GM23338 (cell line): ENCODE data around the gene PDE4B. TPM values are rescaled to one million over a fixed set of nuclear protein-coding genes. Genes with fewer than 3 reads are reported as not detected.

Experiments
- ATAC-seq: fragments of 200-7000 bp; cut with Tn5 transposase; 3 replicates; pipeline ENCODE4 v1.9.1; 2020
- DNase-seq: peaks from one replicate; pipeline ENCODE4 v3.0.0-alpha.2; 2015; ENCODE audit warnings: low spot score
- H2AFZ ChIP-seq: fragments of 200-600 bp; sonication (generic); 2 replicates; pipeline ENCODE4 v1.8.0; 2016; ENCODE audit warnings: antibody characterized with exemption, mild to moderate bottlenecking, moderate library complexity
- H3F3A ChIP-seq: fragments of 200-600 bp; sonication (generic); replicated peaks from 2 replicates; pipeline ENCODE4 v1.8.0; 2017; ENCODE audit warnings: antibody characterized with exemption, mixed run types, low read depth
- H3K27ac ChIP-seq: fragments of 200-600 bp; sonication (generic); 2 replicates; pipeline ENCODE4 v1.6.1; 2016; ENCODE audit warnings: low read depth
- H3K27me3 ChIP-seq: fragments of 200-600 bp; sonication (generic); 2 replicates; pipeline ENCODE4 v1.8.0; 2016; ENCODE audit warnings: mild to moderate bottlenecking, mixed run types, moderate library complexity; ENCODE audit not compliant: insufficient read depth
- H3K36me3 ChIP-seq: fragments of 200-600 bp; sonication (generic); 2 replicates; pipeline ENCODE4 v1.8.0; 2016; ENCODE audit warnings: mild to moderate bottlenecking; ENCODE audit not compliant: insufficient read depth
- H3K4me1 ChIP-seq: fragments of 200-600 bp; sonication (generic); 2 replicates; pipeline ENCODE4 v1.8.0; 2016; ENCODE audit warnings: mild to moderate bottlenecking, moderate library complexity; ENCODE audit not compliant: insufficient read depth
- H3K4me2 ChIP-seq: fragments of 200-600 bp; sonication (generic); 2 replicates; pipeline ENCODE4 v1.7.1; 2017; ENCODE audit warnings: mixed run types
- H3K4me3 ChIP-seq: fragments of 200-600 bp; sonication (generic); 2 replicates; pipeline ENCODE4 v1.6.1; 2016; ENCODE audit warnings: mixed run types
- H3K79me2 ChIP-seq: fragments of 200-600 bp; sonication (generic); replicated peaks from 2 replicates; pipeline ENCODE4 v1.8.0; 2017; ENCODE audit warnings: mild to moderate bottlenecking; ENCODE audit not compliant: insufficient read depth
- H3K9me2 ChIP-seq: fragments of 200-600 bp; sonication (generic); 2 replicates; pipeline ENCODE4 v1.8.0; 2017; ENCODE audit not compliant: insufficient read depth
- H4K20me1 ChIP-seq: fragments of 200-600 bp; sonication (generic); replicated peaks from 2 replicates; pipeline ENCODE4 v1.8.0; 2017; ENCODE audit warnings: mild to moderate bottlenecking; ENCODE audit not compliant: insufficient read depth
- H3K27ac Mint-ChIP-seq: 2 replicates; pipeline ENCODE4 v1.8.0; 2020; ENCODE audit warnings: inconsistent platforms, mild to moderate bottlenecking, moderate library complexity, mixed read lengths
- H3K27me3 Mint-ChIP-seq: 3 replicates; pipeline ENCODE4 v1.8.0; 2022; ENCODE audit warnings: low read depth, mild to moderate bottlenecking, moderate library complexity, mixed read lengths, inconsistent platforms; ENCODE audit not compliant: insufficient read depth, poor library complexity
- H3K36me3 Mint-ChIP-seq: 3 replicates; pipeline ENCODE4 v1.8.0; 2021; ENCODE audit warnings: low read depth, mild to moderate bottlenecking, inconsistent platforms, moderate library complexity, mixed read lengths
- H3K4me1 Mint-ChIP-seq: 3 replicates; pipeline ENCODE4 v1.8.0; 2020; ENCODE audit warnings: mild to moderate bottlenecking, inconsistent platforms, mixed read lengths
- H3K4me3 Mint-ChIP-seq: 3 replicates; pipeline ENCODE4 v1.8.0; 2021; ENCODE audit warnings: moderate library complexity, mild to moderate bottlenecking, inconsistent platforms, mixed read lengths
- H3K9me3 Mint-ChIP-seq: 3 replicates; pipeline ENCODE4 v1.8.0; 2020; ENCODE audit warnings: moderate library complexity, mild to moderate bottlenecking, inconsistent platforms, mixed read lengths
- CTCF ChIP-seq, 2 experiments: fragments of 200-600 bp in 1 of 2; sonication (generic) in 1 of 2; conservative IDR thresholded peaks; 2 replicates each; pipeline versions ENCODE4 v1.5.1 to v1.6.1; 2016 to 2017; ENCODE audit warnings: antibody characterized with exemption in 2 of 2, low read depth in 2 of 2, mild to moderate bottlenecking in 2 of 2, moderate library complexity in 1 of 2
- NANOG ChIP-seq: IDR thresholded peaks from 2 replicates; pipeline ENCODE4 v1.6.1; 2016; ENCODE audit warnings: antibody characterized with exemption, borderline replicate concordance
- ZNF462 ChIP-seq: fragments of 250-450 bp; sonication (Bioruptor Pico); IDR thresholded peaks from 2 replicates; pipeline ENCODE4 v1.5.0; 2020; ENCODE audit warnings: mild to moderate bottlenecking, moderate library complexity
- polyA plus RNA-seq: library from polyadenylated mRNA; unstranded; fragments of >200 nt; fragmentation: Nextera tagmentation; extraction: Ambion mirVana; gene quantifications from 2 replicates; pipeline ENCODE4 v1.2.1, GENCODE V29; 2016
- total RNA-seq: library from RNA; depleted of rRNA; stranded (reverse); fragments of >200 nt; shearing (Covaris generic); gene quantifications from 2 replicates; pipeline ENCODE4 v1.2.3, GENCODE V29; 2014

Gene PDE4B
- total and polyA plus RNA-seq, 2 experiments from 2014 or later, result 14.0 to 25.6 TPM

GRCh38 chr1:66266350-66266749, 473.7 kb downstream of the PDE4B start (continued):
- no peak for TF ChIP-seq ZNF462 (CRISPR knock-in tag)
- TF ChIP-seq CTCF (conservative IDR thresholded peaks at IDR 0.05; ENCODE audit: low read depth in 2 of 2), result no peak
- no peak for TF ChIP-seq NANOG

- no peaks in the 10 kb centered on the region for H3K27me3 ChIP-seq
- no peaks in the 10 kb centered on the region for H3F3A ChIP-seq
- 0 out of 2 replicates have a peak, but pooled peaks cover 4% of the 10 kb centered on the region for H3K9me2 ChIP-seq
- H3K27ac ChIP-seq, result no peak overlapping the region
- no peak overlapping the region for H3K4me3 Mint-ChIP-seq
- H3K27ac Mint-ChIP-seq, result no peak overlapping the region
- no peak overlapping the region for H3K4me3 ChIP-seq
- no peak for ATAC-seq
- H3K4me1 Mint-ChIP-seq, result peaks cover 42% of the 10 kb centered on the region
- DNase-seq, result no peak
- H4K20me1 ChIP-seq, result no peaks in the 10 kb centered on the region
- H3K27me3 Mint-ChIP-seq, result peaks cover 2% of the 10 kb centered on the region
- no peak overlapping the region for H2AFZ ChIP-seq
- no peaks in the 10 kb centered on the region for H3K79me2 ChIP-seq
- H3K36me3 ChIP-seq, result no peaks in the 10 kb centered on the region
- H3K36me3 Mint-ChIP-seq, result no peaks in the 10 kb centered on the region
- no peak for TF ChIP-seq NANOG
- peaks cover 22% of the 10 kb centered on the region for H3K4me1 ChIP-seq
- H3K4me2 ChIP-seq, result no peak overlapping the region
- H3K9me3 Mint-ChIP-seq, result no peaks in the 10 kb centered on the region
Observed at GRCh38 chr1:66266756-66267155, 474.1 kb downstream of the PDE4B start.
